OCI-LY7 (cell line): ENCODE measurements around the gene GRIK2.
A peak's percentile ranks its signal among the peaks of the same experiment; 100 is the strongest.

Experiments used
- CTCF ChIP-seq: fragments of 200-600 bp; sonication (generic); conservative IDR thresholded peaks from 2 replicates; pipeline ENCODE4 v1.5.1; 2014; ENCODE audit warnings: mild to moderate bottlenecking, antibody characterized with exemption, low read length, moderate library complexity, mixed read lengths
- EZH2phosphoT487 ChIP-seq: fragments of 200-600 bp; sonication (generic); IDR thresholded peaks from 2 replicates; pipeline ENCODE4 v1.6.1; 2018; ENCODE audit warnings: low read depth, borderline replicate concordance, mild to moderate bottlenecking, mixed run types, antibody characterized with exemption, low read length, moderate library complexity, mixed read lengths

- TF ChIP-seq CTCF = peak; percentile 50
- no peak for TF ChIP-seq EZH2phosphoT487
These were observed 1.8 kb downstream of the GRIK2 start for GRCh38 chr6:101395345-101395744.
